ENCODE measurements around the gene ALK.
A peak's percentile ranks its signal among the peaks of the same experiment; 100 is the strongest.

The ALK gene

DNA sequence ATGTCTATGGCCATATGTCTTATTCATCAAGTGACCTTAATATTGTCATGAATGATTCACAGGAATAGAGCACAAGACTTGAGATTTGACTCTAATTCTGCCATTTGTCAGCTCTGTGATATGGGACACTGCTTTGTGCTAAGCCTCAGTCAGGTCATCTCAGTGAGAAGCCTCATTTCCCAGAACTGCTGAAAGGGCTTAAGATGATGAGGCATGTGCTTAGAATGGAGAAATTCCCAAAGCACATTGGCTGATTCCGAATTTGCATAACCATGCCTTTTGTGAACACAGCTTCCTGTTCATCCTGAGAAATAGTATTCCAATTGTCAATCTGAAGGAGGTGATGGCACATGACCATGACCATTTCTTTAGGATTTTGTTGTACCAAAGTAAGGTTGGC lies 218.1 kb downstream of the ALK start:
- Histone ChIP-seq H3K36me3 (ENCODE audit: insufficient read depth, insufficient read length, low read length) (no peaks in the 10 kb centered on the region), H3K4me1 (ENCODE audit: insufficient read depth, insufficient read length) (no peaks in the 10 kb centered on the region), H3K9ac (ENCODE audit: insufficient read length, low read depth) (no peak overlapping the region), H3K9me3 (ENCODE audit: insufficient read depth, low read length) (no peaks in the 10 kb centered on the region), H3K27me3 (ENCODE audit: insufficient read depth, insufficient read length) (no peaks in the 10 kb centered on the region), H3K4me3 (ENCODE audit: insufficient read length, low read depth) (no peak overlapping the region)
- peak; percentile 49 for DNase-seq (ENCODE audit: low read depth, low spot score)
- TF ChIP-seq YY1 (IDR thresholded peaks at IDR 0.05; ENCODE audit: insufficient read depth, insufficient read length) (no peak), SUZ12 (IDR thresholded peaks at IDR 0.05; ENCODE audit: extremely low read depth, insufficient read depth, insufficient read length) (no peak), ZNF274 (IDR thresholded peaks at IDR 0.05; ENCODE audit: low read depth, low read length) (no peak)

- TF ChIP-seq YY1 (IDR thresholded peaks at IDR 0.05; ENCODE audit: insufficient read depth, insufficient read length) = no peak
- TF ChIP-seq SUZ12 (IDR thresholded peaks at IDR 0.05; ENCODE audit: extremely low read depth, insufficient read depth, insufficient read length) = no peak
- no peak for TF ChIP-seq ZNF274 (IDR thresholded peaks at IDR 0.05; ENCODE audit: low read depth, low read length)
- Histone ChIP-seq H3K36me3 (ENCODE audit: insufficient read depth, insufficient read length, low read length) (no peaks in the 10 kb centered on the region), H3K4me3 (ENCODE audit: insufficient read length, low read depth) (no peak overlapping the region), H3K27me3 (ENCODE audit: insufficient read depth, insufficient read length) (no peaks in the 10 kb centered on the region), H3K9ac (ENCODE audit: insufficient read length, low read depth) (no peak overlapping the region), H3K9me3 (ENCODE audit: insufficient read depth, low read length) (no peaks in the 10 kb centered on the region), H3K4me1 (ENCODE audit: insufficient read depth, insufficient read length) (no peaks in the 10 kb centered on the region)
- no peak for DNase-seq (ENCODE audit: low read depth, low spot score)
Measured at GRCh38 chr2:29702276-29702675, 219.1 kb downstream of the ALK start.

- Histone ChIP-seq H3K4me3 (ENCODE audit: insufficient read length, low read depth) (no peak overlapping the region), H3K9ac (ENCODE audit: insufficient read length, low read depth) (no peak overlapping the region), H3K4me1 (ENCODE audit: insufficient read depth, insufficient read length) (no peaks in the 10 kb centered on the region), H3K27me3 (ENCODE audit: insufficient read depth, insufficient read length) (no peaks in the 10 kb centered on the region), H3K9me3 (ENCODE audit: insufficient read depth, low read length) (no peaks in the 10 kb centered on the region), H3K36me3 (ENCODE audit: insufficient read depth, insufficient read length, low read length) (no peaks in the 10 kb centered on the region)
- DNase-seq (ENCODE audit: low read depth, low spot score) = no peak
- TF ChIP-seq YY1 (IDR thresholded peaks at IDR 0.05; ENCODE audit: insufficient read depth, insufficient read length) = no peak
Measured at GRCh38 chr2:29700560-29700959, 220.8 kb downstream of the ALK start.

DNA sequence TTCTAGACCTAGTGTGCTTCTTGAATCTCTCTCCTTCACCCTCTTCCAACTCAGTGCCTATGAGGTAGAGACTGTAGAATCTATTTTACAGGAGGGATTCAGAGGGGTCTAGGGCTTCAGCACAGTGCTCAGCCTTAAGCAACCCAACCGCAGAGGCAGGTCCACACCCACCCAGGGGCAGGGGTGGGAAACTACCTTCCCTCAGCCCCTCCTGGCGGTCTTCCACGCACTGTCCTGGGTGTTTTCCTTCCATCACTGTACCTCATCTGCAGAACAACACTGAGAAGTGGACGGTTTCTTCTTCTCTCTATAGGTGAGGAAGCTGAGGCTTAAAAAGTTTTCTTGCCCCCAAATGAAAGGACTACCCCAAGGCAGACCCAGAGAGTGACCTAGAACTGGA lies 222.3 kb downstream of the ALK start:
- no peak overlapping the region for H3K4me3 ChIP-seq (ENCODE audit: insufficient read length, low read depth)
- H3K27me3 ChIP-seq (ENCODE audit: insufficient read depth, insufficient read length) = no peaks in the 10 kb centered on the region
- no peaks in the 10 kb centered on the region for H3K36me3 ChIP-seq (ENCODE audit: insufficient read depth, insufficient read length, low read length)
- no peak for TF ChIP-seq SUZ12 (IDR thresholded peaks at IDR 0.05; ENCODE audit: extremely low read depth, insufficient read depth, insufficient read length)
- no peak for TF ChIP-seq YY1 (IDR thresholded peaks at IDR 0.05; ENCODE audit: insufficient read depth, insufficient read length)
- no peak for TF ChIP-seq ZNF274 (IDR thresholded peaks at IDR 0.05; ENCODE audit: low read depth, low read length)
- no peak overlapping the region for H3K9ac ChIP-seq (ENCODE audit: insufficient read length, low read depth)
- H3K9me3 ChIP-seq (ENCODE audit: insufficient read depth, low read length) = no peaks in the 10 kb centered on the region
- no peaks in the 10 kb centered on the region for H3K4me1 ChIP-seq (ENCODE audit: insufficient read depth, insufficient read length)
- no peak for DNase-seq (ENCODE audit: low read depth, low spot score)

DNA sequence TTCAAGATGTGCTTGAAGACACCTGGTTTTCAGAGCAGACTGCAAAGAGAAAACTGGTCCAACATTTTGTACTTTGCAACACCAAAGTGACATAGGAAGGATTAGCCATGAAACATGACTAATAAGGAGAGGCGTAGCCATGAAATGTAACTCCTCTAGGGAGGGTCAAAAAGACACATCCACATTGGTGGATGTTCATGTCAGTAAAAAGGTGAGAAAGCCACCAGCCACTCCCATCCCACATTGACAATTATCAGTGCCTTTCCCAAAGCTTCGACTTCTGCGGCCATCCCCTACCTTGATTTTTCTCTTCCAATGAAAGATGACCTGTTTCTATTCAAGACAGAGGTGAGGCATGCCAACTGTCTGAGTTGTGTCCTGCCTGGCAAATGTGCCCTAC lies 223.2 kb downstream of the ALK start:
- Histone ChIP-seq H3K9ac (ENCODE audit: insufficient read length, low read depth) (no peak overlapping the region), H3K9me3 (ENCODE audit: insufficient read depth, low read length) (no peaks in the 10 kb centered on the region), H3K4me1 (ENCODE audit: insufficient read depth, insufficient read length) (no peaks in the 10 kb centered on the region), H3K27me3 (ENCODE audit: insufficient read depth, insufficient read length) (no peaks in the 10 kb centered on the region), H3K36me3 (ENCODE audit: insufficient read depth, insufficient read length, low read length) (no peaks in the 10 kb centered on the region), H3K4me3 (ENCODE audit: insufficient read length, low read depth) (no peak overlapping the region)
- DNase-seq (ENCODE audit: low read depth, low spot score) = no peak
- TF ChIP-seq YY1 (IDR thresholded peaks at IDR 0.05; ENCODE audit: insufficient read depth, insufficient read length) (no peak), SUZ12 (IDR thresholded peaks at IDR 0.05; ENCODE audit: extremely low read depth, insufficient read depth, insufficient read length) (no peak), ZNF274 (IDR thresholded peaks at IDR 0.05; ENCODE audit: low read depth, low read length) (no peak)

DNA sequence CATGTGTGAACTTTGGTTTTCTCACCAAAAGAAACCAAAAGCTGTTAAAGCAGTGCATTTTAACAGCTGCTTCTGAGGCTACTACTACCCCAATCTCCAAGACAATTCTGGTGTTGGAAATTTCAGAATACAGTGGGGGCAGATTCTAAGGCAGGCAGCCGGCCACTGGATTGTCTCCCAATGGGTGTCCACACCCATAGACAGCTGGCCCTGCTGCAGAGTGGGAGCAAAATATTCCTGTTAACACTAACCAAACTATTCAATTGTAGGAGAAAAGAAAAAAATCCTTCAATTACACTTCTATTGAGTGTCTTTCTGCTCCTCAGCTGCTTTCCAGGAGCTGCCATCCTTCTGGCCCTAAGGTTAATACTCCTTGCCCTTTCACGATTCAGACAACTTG lies 223.7 kb downstream of the ALK start:
- TF ChIP-seq SUZ12 (IDR thresholded peaks at IDR 0.05; ENCODE audit: extremely low read depth, insufficient read depth, insufficient read length) = no peak
- TF ChIP-seq ZNF274 (IDR thresholded peaks at IDR 0.05; ENCODE audit: low read depth, low read length) = no peak
- no peak for TF ChIP-seq YY1 (IDR thresholded peaks at IDR 0.05; ENCODE audit: insufficient read depth, insufficient read length)
- Histone ChIP-seq H3K27me3 (ENCODE audit: insufficient read depth, insufficient read length) (no peaks in the 10 kb centered on the region), H3K4me1 (ENCODE audit: insufficient read depth, insufficient read length) (no peaks in the 10 kb centered on the region), H3K4me3 (ENCODE audit: insufficient read length, low read depth) (no peak overlapping the region), H3K36me3 (ENCODE audit: insufficient read depth, insufficient read length, low read length) (no peaks in the 10 kb centered on the region), H3K9ac (ENCODE audit: insufficient read length, low read depth) (no peak overlapping the region), H3K9me3 (ENCODE audit: insufficient read depth, low read length) (no peaks in the 10 kb centered on the region)
- no peak for DNase-seq (ENCODE audit: low read depth, low spot score)

GRCh38 chr2:29697181-29697580 lies 224.2 kb downstream of the ALK start:
- H3K4me3 ChIP-seq (ENCODE audit: insufficient read length, low read depth) = no peak overlapping the region
- H3K9me3 ChIP-seq (ENCODE audit: insufficient read depth, low read length) = no peaks in the 10 kb centered on the region
- TF ChIP-seq SUZ12 (IDR thresholded peaks at IDR 0.05; ENCODE audit: extremely low read depth, insufficient read depth, insufficient read length) (no peak), YY1 (IDR thresholded peaks at IDR 0.05; ENCODE audit: insufficient read depth, insufficient read length) (no peak), ZNF274 (IDR thresholded peaks at IDR 0.05; ENCODE audit: low read depth, low read length) (no peak)
- no peaks in the 10 kb centered on the region for H3K4me1 ChIP-seq (ENCODE audit: insufficient read depth, insufficient read length)
- H3K36me3 ChIP-seq (ENCODE audit: insufficient read depth, insufficient read length, low read length) = no peaks in the 10 kb centered on the region
- no peaks in the 10 kb centered on the region for H3K27me3 ChIP-seq (ENCODE audit: insufficient read depth, insufficient read length)
- no peak for DNase-seq (ENCODE audit: low read depth, low spot score)
- H3K9ac ChIP-seq (ENCODE audit: insufficient read length, low read depth) = no peak overlapping the region

DNA sequence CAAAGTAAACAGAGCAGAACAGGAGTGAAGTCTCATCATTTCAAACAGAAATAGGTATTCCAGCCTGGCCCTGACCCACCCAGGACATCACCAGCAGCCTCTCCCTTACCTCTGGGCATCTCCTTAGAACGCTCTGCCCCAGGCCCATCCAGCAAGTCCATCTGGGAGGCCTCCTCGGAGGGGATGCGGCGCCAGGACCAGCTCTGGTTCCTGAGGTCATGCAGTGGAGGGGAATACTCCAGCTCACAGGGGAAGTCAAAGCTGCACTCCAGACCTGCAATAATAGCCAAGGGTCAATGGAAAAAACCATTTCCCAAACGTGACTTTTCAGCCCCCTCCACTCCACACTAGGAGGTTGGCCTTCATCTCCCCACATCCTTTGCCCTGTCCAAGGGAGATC lies 226.6 kb downstream of the ALK start:
- no peaks in the 10 kb centered on the region for H3K4me1 ChIP-seq (ENCODE audit: insufficient read depth, insufficient read length)
- no peak overlapping the region for H3K4me3 ChIP-seq (ENCODE audit: insufficient read length, low read depth)
- no peak for DNase-seq (ENCODE audit: low read depth, low spot score)
- H3K36me3 ChIP-seq (ENCODE audit: insufficient read depth, insufficient read length, low read length) = no peaks in the 10 kb centered on the region
- H3K9me3 ChIP-seq (ENCODE audit: insufficient read depth, low read length) = no peaks in the 10 kb centered on the region
- H3K9ac ChIP-seq (ENCODE audit: insufficient read length, low read depth) = no peak overlapping the region
- TF ChIP-seq SUZ12 (IDR thresholded peaks at IDR 0.05; ENCODE audit: extremely low read depth, insufficient read depth, insufficient read length) = no peak
- no peak for TF ChIP-seq YY1 (IDR thresholded peaks at IDR 0.05; ENCODE audit: insufficient read depth, insufficient read length)
- H3K27me3 ChIP-seq (ENCODE audit: insufficient read depth, insufficient read length) = no peaks in the 10 kb centered on the region

Data from NT2/D1 (cell line).